Measurements from ENCODE around the gene MS4A4A.
A peak's percentile ranks its signal among the peaks of the same experiment; 100 is the strongest.

MS4A4A gene

GRCh38 chr11:60303661-60304060, 23.2 kb downstream of the MS4A4A start:
- DNase-seq: no peak

- DNase-seq: no peak
Observed at GRCh38 chr11:60305906-60306619, 25.6 kb downstream of the MS4A4A start.

- no peak for DNase-seq
Observed at GRCh38 chr11:60307507-60308195, 27.2 kb downstream of the MS4A4A start.

GRCh38 chr11:60310407-60310998, 30.0 kb downstream of the MS4A4A start:
- DNase-seq: no peak

GRCh38 chr11:60314635-60315321, 34.3 kb downstream of the MS4A4A start:
- no peak for DNase-seq

- no peak for DNase-seq
Observed at GRCh38 chr11:60315871-60316270, 35.4 kb downstream of the MS4A4A start.

- no peak for DNase-seq
Observed at GRCh38 chr11:60316317-60316716, 35.9 kb downstream of the MS4A4A start.

GRCh38 chr11:60318726-60319125, 38.3 kb downstream of the MS4A4A start:
- no peak for DNase-seq

GRCh38 chr11:60321051-60321450, 40.6 kb downstream of the MS4A4A start:
- no peak for DNase-seq

GRCh38 chr11:60326955-60327354, 46.5 kb downstream of the MS4A4A start, which contains the start of gene MS4A6E:
Gene MS4A6E (plus strand): TSS chr11:60327255. CDS start chr11:60334896, 7,641 bp downstream.
- DNase-seq: no peak

GRCh38 chr11:60328460-60328859, 48.0 kb downstream of the MS4A4A start:
- DNase-seq: no peak

GRCh38 chr11:60332846-60333245, 52.4 kb downstream of the MS4A4A start:
- no peak for DNase-seq

GRCh38 chr11:60334005-60334620, 53.6 kb downstream of the MS4A4A start:
- peak; percentile 47 for DNase-seq

GRCh38 chr11:60336767-60337391, 56.4 kb downstream of the MS4A4A start:
- DNase-seq: no peak

- no peak for DNase-seq
Observed at GRCh38 chr11:60338053-60338452, 57.6 kb downstream of the MS4A4A start.

GRCh38 chr11:60339356-60339755, 58.9 kb downstream of the MS4A4A start:
- DNase-seq: no peak

- no peak for DNase-seq
Observed at GRCh38 chr11:60343094-60343704, 62.7 kb downstream of the MS4A4A start.

- no peak for DNase-seq
Observed at GRCh38 chr11:60344146-60344545, 63.7 kb downstream of the MS4A4A start.

GRCh38 chr11:60345489-60345888, 65.0 kb downstream of the MS4A4A start:
- no peak for DNase-seq

- DNase-seq: no peak
Observed at GRCh38 chr11:60347084-60347797, 66.8 kb downstream of the MS4A4A start.

GRCh38 chr11:60348116-60348515, 67.7 kb downstream of the MS4A4A start:
- no peak for DNase-seq
